ENCODE data around the gene ANO7. TPM values are rescaled to one million over a fixed set of nuclear protein-coding genes. Genes with fewer than 3 reads are reported as not detected.

ANO7 gene
- total and polyA plus RNA-seq, 3 experiments from 2014 or later = 0.83 to 0.86 TPM; not detected in 1

GRCh38 chr2:241159116-241159515 is 29.4 kb upstream of the ANO7 start:
- Histone ChIP-seq H3K36me3 (ENCODE audit: insufficient read depth, low read length) (peaks cover 24% of the 10 kb centered on the region), H3K27ac (ENCODE audit: low read depth, low read length) (no peak overlapping the region), H3K9me3 (ENCODE audit: low read length) (no peaks in the 10 kb centered on the region), H3K27me3 (ENCODE audit: insufficient read depth, low read length, poor library complexity, severe bottlenecking) (no peaks in the 10 kb centered on the region), H3K4me1 (ENCODE audit: insufficient read depth, low read length) (no peaks in the 10 kb centered on the region), H3K4me3 (ENCODE audit: low read length) (no peak overlapping the region)
- no peak for DNase-seq
- no peaks in the 10 kb centered on the region for H3K9me3 Mint-ChIP-seq
- no peak overlapping the region for H3K4me3 Mint-ChIP-seq
- CTCF ChIA-PET = no interaction called here
- H3K27ac Mint-ChIP-seq = peak overlapping the region in 1 of 8 donors; percentile 38
- H3K36me3 Mint-ChIP-seq = peaks cover 3 to 76% (median 11%) of the 10 kb centered on the region in 3 donors
- POLR2A ChIA-PET = no interaction called here
- H3K27me3 Mint-ChIP-seq = no peaks in the 10 kb centered on the region
- peaks cover 5 to 16% (median 5%) of the 10 kb centered on the region in 3 donors for H3K4me1 Mint-ChIP-seq

GRCh38 chr2:241160318-241160717 is 28.2 kb upstream of the ANO7 start:
- ChIA-PET CTCF (no interaction called here), POLR2A (no interaction called here)
- H3K4me1 Mint-ChIP-seq = peaks cover 3 to 13% (median 5%) of the 10 kb centered on the region in 3 donors
- Histone ChIP-seq H3K9me3 (ENCODE audit: low read length) (no peaks in the 10 kb centered on the region), H3K4me1 (ENCODE audit: insufficient read depth, low read length) (no peaks in the 10 kb centered on the region), H3K27ac (ENCODE audit: low read depth, low read length) (no peak overlapping the region), H3K36me3 (ENCODE audit: insufficient read depth, low read length) (peaks cover 28% of the 10 kb centered on the region), H3K27me3 (ENCODE audit: insufficient read depth, low read length, poor library complexity, severe bottlenecking) (no peaks in the 10 kb centered on the region), H3K4me3 (ENCODE audit: low read length) (no peak overlapping the region)
- H3K27ac Mint-ChIP-seq = no peak overlapping the region
- no peak for DNase-seq
- H3K9me3 Mint-ChIP-seq = no peaks in the 10 kb centered on the region
- peaks cover 3 to 75% (median 11%) of the 10 kb centered on the region in 3 donors for H3K36me3 Mint-ChIP-seq
- H3K4me3 Mint-ChIP-seq = no peak overlapping the region
- no peaks in the 10 kb centered on the region for H3K27me3 Mint-ChIP-seq

GRCh38 chr2:241161646-241162281 is 26.7 kb upstream of the ANO7 start:
- no peaks in the 10 kb centered on the region for H3K27me3 ChIP-seq (ENCODE audit: insufficient read depth, low read length, poor library complexity, severe bottlenecking)
- CTCF ChIA-PET = no interaction called here
- DNase-seq = no peak
- no peak overlapping the region for H3K27ac ChIP-seq (ENCODE audit: low read depth, low read length)
- no peak overlapping the region for H3K4me3 ChIP-seq (ENCODE audit: low read length)
- Mint-ChIP-seq H3K27me3 (no peaks in the 10 kb centered on the region), H3K9me3 (no peaks in the 10 kb centered on the region), H3K4me3 (no peak overlapping the region), H3K27ac (peak overlapping the region in 3 of 8 donors; percentile 13 to 79 (median 39)), H3K36me3 (peaks cover 3 to 81% (median 11%) of the 10 kb centered on the region in 3 donors), H3K4me1 (peaks cover under 1 to 7% (median 2%) of the 10 kb centered on the region in 3 donors)
- peaks cover 35% of the 10 kb centered on the region for H3K36me3 ChIP-seq (ENCODE audit: insufficient read depth, low read length)
- H3K9me3 ChIP-seq (ENCODE audit: low read length) = no peaks in the 10 kb centered on the region
- H3K4me1 ChIP-seq (ENCODE audit: insufficient read depth, low read length) = no peaks in the 10 kb centered on the region
- POLR2A ChIA-PET = no interaction called here

- ChIA-PET CTCF (interaction anchor here (0.9 kb wide), 1 partner anchor 23 kb away, joined by 3 read pairs; no protein-coding TSS in a partner anchor), POLR2A (no interaction called here)
- Histone ChIP-seq H3K4me1 (ENCODE audit: insufficient read depth, low read length) (no peaks in the 10 kb centered on the region), H3K27ac (ENCODE audit: low read depth, low read length) (no peak overlapping the region), H3K9me3 (ENCODE audit: low read length) (no peaks in the 10 kb centered on the region), H3K27me3 (ENCODE audit: insufficient read depth, low read length, poor library complexity, severe bottlenecking) (no peaks in the 10 kb centered on the region), H3K4me3 (ENCODE audit: low read length) (no peak overlapping the region), H3K36me3 (ENCODE audit: insufficient read depth, low read length) (peaks cover 41% of the 10 kb centered on the region)
- Mint-ChIP-seq H3K36me3 (peaks cover 5 to 81% (median 9%) of the 10 kb centered on the region in 3 donors), H3K27me3 (no peaks in the 10 kb centered on the region), H3K4me3 (no peak overlapping the region), H3K4me1 (peaks cover 0 to 1% (median 0%) of the 10 kb centered on the region in 3 donors), H3K9me3 (no peaks in the 10 kb centered on the region), H3K27ac (peak overlapping the region in 1 of 8 donors; percentile 60)
- DNase-seq = no peak
Observed at GRCh38 chr2:241163601-241164118, 24.8 kb upstream of the ANO7 start.

DNA sequence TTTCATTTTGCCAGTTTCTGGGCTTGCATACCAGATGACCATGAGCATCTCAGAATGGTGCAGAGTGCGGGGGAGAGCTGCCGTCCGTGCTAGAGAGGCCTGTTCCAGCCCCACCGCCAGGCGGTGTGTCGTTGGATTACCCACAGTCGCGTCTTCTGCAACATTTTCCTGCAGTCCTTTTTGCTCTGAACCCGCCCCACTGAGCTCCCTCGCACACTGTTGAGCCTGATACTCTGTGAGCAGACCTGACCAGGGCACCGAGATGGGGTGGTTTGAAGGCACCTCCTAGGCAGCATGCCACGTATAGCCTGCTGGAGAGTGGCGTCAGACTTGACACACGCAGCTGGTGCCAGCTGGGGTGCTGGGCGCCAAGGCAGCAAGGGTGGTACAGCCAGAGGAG is 20.1 kb upstream of the ANO7 start:
- no peak overlapping the region for H3K27ac Mint-ChIP-seq
- peaks cover 29 to 83% (median 39%) of the 10 kb centered on the region in 3 donors for H3K36me3 Mint-ChIP-seq
- ChIA-PET POLR2A (no interaction called here), CTCF (interaction anchor here (0.9 kb wide), 1 partner anchor 18 kb away, joined by 6 read pairs; the partner anchor contains the start of gene PPP1R7)
- no peak overlapping the region for H3K4me3 Mint-ChIP-seq
- H3K4me1 Mint-ChIP-seq = peaks cover under 1 to 2% (median 2%) of the 10 kb centered on the region in 3 donors
- Histone ChIP-seq H3K27me3 (ENCODE audit: insufficient read depth, low read length, poor library complexity, severe bottlenecking) (no peaks in the 10 kb centered on the region), H3K9me3 (ENCODE audit: low read length) (peaks cover 4% of the 10 kb centered on the region), H3K4me3 (ENCODE audit: low read length) (no peak overlapping the region), H3K36me3 (ENCODE audit: insufficient read depth, low read length) (peaks cover 57% of the 10 kb centered on the region), H3K27ac (ENCODE audit: low read depth, low read length) (no peak overlapping the region), H3K4me1 (ENCODE audit: insufficient read depth, low read length) (no peaks in the 10 kb centered on the region)
- no peak for DNase-seq
- no peaks in the 10 kb centered on the region for H3K27me3 Mint-ChIP-seq
- H3K9me3 Mint-ChIP-seq = peaks cover 0 to 14% (median 10%) of the 10 kb centered on the region in 5 donors

GRCh38 chr2:241173557-241173956 is 14.9 kb upstream of the ANO7 start:
- Mint-ChIP-seq H3K4me1 (peaks cover 2 to 12% (median 5%) of the 10 kb centered on the region in 3 donors), H3K9me3 (peaks cover 0 to 14% (median 10%) of the 10 kb centered on the region in 5 donors), H3K4me3 (no peak overlapping the region), H3K27me3 (no peaks in the 10 kb centered on the region), H3K36me3 (peaks cover 41 to 84% (median 43%) of the 10 kb centered on the region in 3 donors), H3K27ac (peak overlapping the region in 5 of 8 donors; percentile 43 to 69 (median 64))
- CTCF ChIA-PET = interaction anchor here (1.0 kb wide), 1 partner anchor 95 kb away, joined by 6 read pairs; no protein-coding TSS in a partner anchor
- DNase-seq = no peak
- Histone ChIP-seq H3K36me3 (ENCODE audit: insufficient read depth, low read length) (peaks cover 31% of the 10 kb centered on the region), H3K4me1 (ENCODE audit: insufficient read depth, low read length) (no peaks in the 10 kb centered on the region), H3K4me3 (ENCODE audit: low read length) (no peak overlapping the region), H3K9me3 (ENCODE audit: low read length) (peaks cover 4% of the 10 kb centered on the region), H3K27me3 (ENCODE audit: insufficient read depth, low read length, poor library complexity, severe bottlenecking) (no peaks in the 10 kb centered on the region), H3K27ac (ENCODE audit: low read depth, low read length) (no peak overlapping the region)
- POLR2A ChIA-PET = no interaction called here

GRCh38 chr2:241177526-241178334 is 10.7 kb upstream of the ANO7 start:
- Histone ChIP-seq H3K27ac (ENCODE audit: low read depth, low read length) (no peak overlapping the region), H3K36me3 (ENCODE audit: insufficient read depth, low read length) (no peaks in the 10 kb centered on the region), H3K27me3 (ENCODE audit: insufficient read depth, low read length, poor library complexity, severe bottlenecking) (no peaks in the 10 kb centered on the region), H3K9me3 (ENCODE audit: low read length) (no peaks in the 10 kb centered on the region), H3K4me1 (ENCODE audit: insufficient read depth, low read length) (no peaks in the 10 kb centered on the region), H3K4me3 (ENCODE audit: low read length) (no peak overlapping the region)
- Mint-ChIP-seq H3K4me3 (no peak overlapping the region), H3K4me1 (peaks cover 2 to 12% (median 5%) of the 10 kb centered on the region in 3 donors), H3K36me3 (peaks cover 16 to 80% (median 24%) of the 10 kb centered on the region in 3 donors), H3K27ac (no peak overlapping the region), H3K9me3 (peaks cover 0 to 2% (median 0%) of the 10 kb centered on the region in 5 donors), H3K27me3 (no peaks in the 10 kb centered on the region)
- DNase-seq = no peak
- ChIA-PET POLR2A (no interaction called here), CTCF (no interaction called here)

GRCh38 chr2:241178961-241179360 is 9.5 kb upstream of the ANO7 start:
- Histone ChIP-seq H3K4me3 (ENCODE audit: low read length) (no peak overlapping the region), H3K27ac (ENCODE audit: low read depth, low read length) (no peak overlapping the region), H3K27me3 (ENCODE audit: insufficient read depth, low read length, poor library complexity, severe bottlenecking) (no peaks in the 10 kb centered on the region), H3K9me3 (ENCODE audit: low read length) (no peaks in the 10 kb centered on the region), H3K36me3 (ENCODE audit: insufficient read depth, low read length) (no peaks in the 10 kb centered on the region), H3K4me1 (ENCODE audit: insufficient read depth, low read length) (no peaks in the 10 kb centered on the region)
- ChIA-PET CTCF (no interaction called here), POLR2A (no interaction called here)
- H3K27me3 Mint-ChIP-seq = no peaks in the 10 kb centered on the region
- no peak for DNase-seq
- peaks cover 8 to 80% (median 18%) of the 10 kb centered on the region in 3 donors for H3K36me3 Mint-ChIP-seq
- no peaks in the 10 kb centered on the region for H3K9me3 Mint-ChIP-seq
- H3K4me1 Mint-ChIP-seq = peaks cover 0 to 6% (median 0%) of the 10 kb centered on the region in 3 donors
- H3K4me3 Mint-ChIP-seq = no peak overlapping the region
- peak overlapping the region in 1 of 8 donors; percentile 23 for H3K27ac Mint-ChIP-seq
